ENCODE results near the gene MYL6.
A peak's percentile ranks its signal among the peaks of the same experiment; 100 is the strongest.
"Not testable (repeated sequence)": the region's sequence is repeated elsewhere in the genome, so short reads cannot be mapped to it uniquely, and the experiment has no call there.

The MYL6 gene

GRCh38 chr12:56189099-56189917 is 31.1 kb downstream of the MYL6 start, which contains the start of gene SMARCC2:
TSS of gene SMARCC2 (minus strand) at chr12:56189483. CDS start at chr12:56189461, 22 bp downstream.
- peak within 1 kb of the TSS; percentile 93 to 98 for H3K9ac ChIP-seq (ENCODE audit: low read depth in 1 of 2, low read length in 2 of 2)
- peaks cover 12 to 19% of the 10 kb centered on the region in 2 donors for H3K36me3 ChIP-seq (ENCODE audit: control insufficient read depth in 2 of 2, insufficient read depth in 2 of 2, low read length in 2 of 2)
- H3K27ac ChIP-seq (ENCODE audit: low read depth in 2 of 2, low read length in 2 of 2) = peak within 1 kb of the TSS; percentile 97
- no peaks in the 10 kb centered on the region for H3K9me3 ChIP-seq (ENCODE audit: control insufficient read depth in 2 of 2, low read length in 2 of 2)
- H3K4me3 ChIP-seq (ENCODE audit: low read length in 2 of 2) = peak within 1 kb of the TSS; percentile 91 to 98
- H3K27me3 ChIP-seq (ENCODE audit: control insufficient read depth in 2 of 2, insufficient read depth in 2 of 2, low read length in 2 of 2) = no peaks in the 10 kb centered on the region
- H3K4me1 ChIP-seq (ENCODE audit: control insufficient read depth in 2 of 2, insufficient read depth in 2 of 2, low read length in 2 of 2) = peaks cover 13 to 18% of the 10 kb centered on the region in 2 donors

GRCh38 chr12:56189918-56190694 is 31.9 kb downstream of the MYL6 start:
- peak overlapping the region; percentile 91 to 98 for H3K4me3 ChIP-seq (ENCODE audit: low read length in 2 of 2)
- H3K9ac ChIP-seq (ENCODE audit: low read depth in 1 of 2, low read length in 2 of 2) = peak overlapping the region; percentile 93 to 98
- H3K27me3 ChIP-seq (ENCODE audit: control insufficient read depth in 2 of 2, insufficient read depth in 2 of 2, low read length in 2 of 2) = no peaks in the 10 kb centered on the region
- H3K9me3 ChIP-seq (ENCODE audit: control insufficient read depth in 2 of 2, low read length in 2 of 2) = no peaks in the 10 kb centered on the region
- H3K4me1 ChIP-seq (ENCODE audit: control insufficient read depth in 2 of 2, insufficient read depth in 2 of 2, low read length in 2 of 2) = peaks cover 13 to 18% of the 10 kb centered on the region in 2 donors
- H3K27ac ChIP-seq (ENCODE audit: low read depth in 2 of 2, low read length in 2 of 2) = peak overlapping the region; percentile 97
- peaks cover 5 to 11% of the 10 kb centered on the region in 2 donors for H3K36me3 ChIP-seq (ENCODE audit: control insufficient read depth in 2 of 2, insufficient read depth in 2 of 2, low read length in 2 of 2)

- peaks cover 13 to 18% of the 10 kb centered on the region in 2 donors for H3K4me1 ChIP-seq (ENCODE audit: control insufficient read depth in 2 of 2, insufficient read depth in 2 of 2, low read length in 2 of 2)
- no peaks in the 10 kb centered on the region for H3K27me3 ChIP-seq (ENCODE audit: control insufficient read depth in 2 of 2, insufficient read depth in 2 of 2, low read length in 2 of 2)
- peak overlapping the region; percentile 91 to 98 for H3K4me3 ChIP-seq (ENCODE audit: low read length in 2 of 2)
- peak overlapping the region; percentile 93 to 98 for H3K9ac ChIP-seq (ENCODE audit: low read depth in 1 of 2, low read length in 2 of 2)
- peaks cover 3 to 9% of the 10 kb centered on the region in 2 donors for H3K36me3 ChIP-seq (ENCODE audit: control insufficient read depth in 2 of 2, insufficient read depth in 2 of 2, low read length in 2 of 2)
- H3K9me3 ChIP-seq (ENCODE audit: control insufficient read depth in 2 of 2, low read length in 2 of 2) = no peaks in the 10 kb centered on the region
- H3K27ac ChIP-seq (ENCODE audit: low read depth in 2 of 2, low read length in 2 of 2) = peak overlapping the region; percentile 97
Measured at GRCh38 chr12:56190695-56191155, 32.6 kb downstream of the MYL6 start.

- H3K27me3 ChIP-seq (ENCODE audit: control insufficient read depth in 2 of 2, insufficient read depth in 2 of 2, low read length in 2 of 2) = no peaks in the 10 kb centered on the region
- no peaks in the 10 kb centered on the region for H3K36me3 ChIP-seq (ENCODE audit: control insufficient read depth in 2 of 2, insufficient read depth in 2 of 2, low read length in 2 of 2)
- no peak overlapping the region for H3K9ac ChIP-seq (ENCODE audit: low read depth in 1 of 2, low read length in 2 of 2)
- H3K27ac ChIP-seq (ENCODE audit: low read depth in 2 of 2, low read length in 2 of 2) = no peak overlapping the region
- H3K9me3 ChIP-seq (ENCODE audit: control insufficient read depth in 2 of 2, low read length in 2 of 2) = no peaks in the 10 kb centered on the region
- no peak overlapping the region for H3K4me3 ChIP-seq (ENCODE audit: low read length in 2 of 2)
- peaks cover 11% of the 10 kb centered on the region in 2 donors for H3K4me1 ChIP-seq (ENCODE audit: control insufficient read depth in 2 of 2, insufficient read depth in 2 of 2, low read length in 2 of 2)
Measured at GRCh38 chr12:56192582-56192981, 34.4 kb downstream of the MYL6 start.

GRCh38 chr12:56193025-56193578 is 34.9 kb downstream of the MYL6 start:
- no peak overlapping the region for H3K9ac ChIP-seq (ENCODE audit: low read depth in 1 of 2, low read length in 2 of 2)
- H3K27me3 ChIP-seq (ENCODE audit: control insufficient read depth in 2 of 2, insufficient read depth in 2 of 2, low read length in 2 of 2) = no peaks in the 10 kb centered on the region
- peaks cover 6 to 7% of the 10 kb centered on the region in 2 donors for H3K4me1 ChIP-seq (ENCODE audit: control insufficient read depth in 2 of 2, insufficient read depth in 2 of 2, low read length in 2 of 2)
- no peaks in the 10 kb centered on the region for H3K36me3 ChIP-seq (ENCODE audit: control insufficient read depth in 2 of 2, insufficient read depth in 2 of 2, low read length in 2 of 2)
- H3K9me3 ChIP-seq (ENCODE audit: control insufficient read depth in 2 of 2, low read length in 2 of 2) = no peaks in the 10 kb centered on the region
- H3K4me3 ChIP-seq (ENCODE audit: low read length in 2 of 2) = no peak overlapping the region
- H3K27ac ChIP-seq (ENCODE audit: low read depth in 2 of 2, low read length in 2 of 2) = no peak overlapping the region

GRCh38 chr12:56196818-56197550 is 38.8 kb downstream of the MYL6 start:
- H3K27me3 ChIP-seq (ENCODE audit: control insufficient read depth in 2 of 2, insufficient read depth in 2 of 2, low read length in 2 of 2); H3K9me3 ChIP-seq (ENCODE audit: control insufficient read depth in 2 of 2, low read length in 2 of 2): not testable (repeated sequence)

GRCh38 chr12:56197921-56198635 is 39.9 kb downstream of the MYL6 start:
- H3K9ac ChIP-seq (ENCODE audit: low read depth in 1 of 2, low read length in 2 of 2) = no peak overlapping the region
- no peaks in the 10 kb centered on the region for H3K9me3 ChIP-seq (ENCODE audit: control insufficient read depth in 2 of 2, low read length in 2 of 2)
- no peaks in the 10 kb centered on the region for H3K36me3 ChIP-seq (ENCODE audit: control insufficient read depth in 2 of 2, insufficient read depth in 2 of 2, low read length in 2 of 2)
- H3K4me3 ChIP-seq (ENCODE audit: low read length in 2 of 2) = no peak overlapping the region
- no peak overlapping the region for H3K27ac ChIP-seq (ENCODE audit: low read depth in 2 of 2, low read length in 2 of 2)
- H3K4me1 ChIP-seq (ENCODE audit: control insufficient read depth in 2 of 2, insufficient read depth in 2 of 2, low read length in 2 of 2) = peaks cover 3 to 7% of the 10 kb centered on the region in 2 donors
- no peaks in the 10 kb centered on the region for H3K27me3 ChIP-seq (ENCODE audit: control insufficient read depth in 2 of 2, insufficient read depth in 2 of 2, low read length in 2 of 2)

More at GRCh38 chr12:56196818-56197550, 38.8 kb downstream of the MYL6 start:
- H3K9ac ChIP-seq (ENCODE audit: low read depth in 1 of 2, low read length in 2 of 2); H3K4me1 ChIP-seq (ENCODE audit: control insufficient read depth in 2 of 2, insufficient read depth in 2 of 2, low read length in 2 of 2); H3K4me3 ChIP-seq (ENCODE audit: low read length in 2 of 2); H3K36me3 ChIP-seq (ENCODE audit: control insufficient read depth in 2 of 2, insufficient read depth in 2 of 2, low read length in 2 of 2): not testable (repeated sequence)
- H3K27ac ChIP-seq (ENCODE audit: low read depth in 2 of 2, low read length in 2 of 2) = peak overlapping the region in 1 of 2 donors; percentile 37

GRCh38 chr12:56198836-56199235 is 40.7 kb downstream of the MYL6 start:
- H3K4me1 ChIP-seq (ENCODE audit: control insufficient read depth in 2 of 2, insufficient read depth in 2 of 2, low read length in 2 of 2) = peaks cover 3 to 7% of the 10 kb centered on the region in 2 donors
- no peaks in the 10 kb centered on the region for H3K9me3 ChIP-seq (ENCODE audit: control insufficient read depth in 2 of 2, low read length in 2 of 2)
- H3K4me3 ChIP-seq (ENCODE audit: low read length in 2 of 2) = no peak overlapping the region
- no peaks in the 10 kb centered on the region for H3K36me3 ChIP-seq (ENCODE audit: control insufficient read depth in 2 of 2, insufficient read depth in 2 of 2, low read length in 2 of 2)
- no peak overlapping the region for H3K27ac ChIP-seq (ENCODE audit: low read depth in 2 of 2, low read length in 2 of 2)
- no peaks in the 10 kb centered on the region for H3K27me3 ChIP-seq (ENCODE audit: control insufficient read depth in 2 of 2, insufficient read depth in 2 of 2, low read length in 2 of 2)
- H3K9ac ChIP-seq (ENCODE audit: low read depth in 1 of 2, low read length in 2 of 2) = no peak overlapping the region

- no peaks in the 10 kb centered on the region for H3K9me3 ChIP-seq (ENCODE audit: control insufficient read depth in 2 of 2, low read length in 2 of 2)
- peaks cover 18 to 23% of the 10 kb centered on the region in 2 donors for H3K36me3 ChIP-seq (ENCODE audit: control insufficient read depth in 2 of 2, insufficient read depth in 2 of 2, low read length in 2 of 2)
- H3K27ac ChIP-seq (ENCODE audit: low read depth in 2 of 2, low read length in 2 of 2) = no peak overlapping the region
- peaks cover 3 to 7% of the 10 kb centered on the region in 2 donors for H3K4me1 ChIP-seq (ENCODE audit: control insufficient read depth in 2 of 2, insufficient read depth in 2 of 2, low read length in 2 of 2)
- peak overlapping the region in 1 of 2 donors; percentile 17 for H3K9ac ChIP-seq (ENCODE audit: low read depth in 1 of 2, low read length in 2 of 2)
- H3K27me3 ChIP-seq (ENCODE audit: control insufficient read depth in 2 of 2, insufficient read depth in 2 of 2, low read length in 2 of 2) = no peaks in the 10 kb centered on the region
- no peak overlapping the region for H3K4me3 ChIP-seq (ENCODE audit: low read length in 2 of 2)
Measured at GRCh38 chr12:56202366-56202765, 44.2 kb downstream of the MYL6 start.

Measured in mucosa of rectum (tissue), 2 donors.